ENCODE measurements around the gene PLAAT3.
"Not testable (repeated sequence)": the region's sequence is repeated elsewhere in the genome, so short reads cannot be mapped to it uniquely, and the experiment has no call there.

PLAAT3 gene

DNA sequence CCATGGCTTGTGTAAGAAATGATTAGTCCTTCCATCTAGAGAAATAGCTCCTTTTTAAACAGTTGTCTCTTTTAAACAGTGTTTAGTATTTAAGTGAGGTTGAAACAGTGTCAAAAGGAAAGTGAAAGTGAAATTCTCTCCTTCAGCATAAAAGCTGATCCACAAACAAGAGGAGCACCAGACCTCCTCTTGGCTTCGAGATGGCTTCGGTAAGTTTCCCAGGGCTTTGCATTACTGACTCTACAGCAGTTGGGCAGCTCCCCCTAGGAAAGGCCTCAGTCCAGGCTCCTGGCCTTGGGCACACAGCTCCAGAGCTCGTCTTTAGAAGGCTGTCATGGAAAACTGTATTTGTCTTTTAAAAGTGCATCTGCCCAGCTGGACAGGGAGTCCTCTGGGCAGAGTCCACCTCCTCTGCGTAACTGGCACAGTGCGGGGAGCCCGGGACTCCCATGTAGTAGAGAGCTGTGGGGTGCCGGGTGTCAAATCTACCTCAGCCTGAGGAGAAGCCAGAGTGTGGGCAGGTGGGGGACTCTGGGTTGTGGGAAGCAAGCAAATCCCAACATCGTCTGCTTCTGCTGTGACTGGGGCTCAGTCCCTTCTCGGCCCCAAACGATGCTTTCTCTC is 77.5 kb downstream of the PLAAT3 start, which contains the start of gene PLAAT4:
Gene PLAAT4, plus strand, starts transcription at position 140 of the 624 bp plus-strand sequence. Its CDS starts 61 bp downstream, at position 201.
- DNase-seq, result peak; percentile 53 to 54

DNA sequence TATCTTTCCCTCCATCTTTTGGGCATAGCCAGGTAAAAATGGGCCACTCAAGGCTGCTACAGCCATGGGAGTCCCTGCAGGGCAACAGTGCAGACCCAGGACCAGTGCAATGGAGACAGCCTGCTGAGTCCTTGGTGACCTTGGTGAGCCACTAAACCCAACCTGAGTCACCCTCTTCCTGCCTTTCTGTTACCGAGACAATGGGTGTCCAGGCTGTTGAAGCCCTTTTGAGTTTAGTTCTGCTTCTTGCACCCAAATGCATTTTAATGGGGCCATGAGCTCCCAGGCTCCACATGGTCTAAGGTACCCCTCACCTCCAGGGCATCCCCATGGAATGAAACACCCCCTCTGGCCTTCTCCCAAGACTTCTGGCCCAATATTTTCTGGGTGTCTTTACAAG is 78.5 kb downstream of the PLAAT3 start:
- peak; percentile 45 to 60 for DNase-seq

DNA sequence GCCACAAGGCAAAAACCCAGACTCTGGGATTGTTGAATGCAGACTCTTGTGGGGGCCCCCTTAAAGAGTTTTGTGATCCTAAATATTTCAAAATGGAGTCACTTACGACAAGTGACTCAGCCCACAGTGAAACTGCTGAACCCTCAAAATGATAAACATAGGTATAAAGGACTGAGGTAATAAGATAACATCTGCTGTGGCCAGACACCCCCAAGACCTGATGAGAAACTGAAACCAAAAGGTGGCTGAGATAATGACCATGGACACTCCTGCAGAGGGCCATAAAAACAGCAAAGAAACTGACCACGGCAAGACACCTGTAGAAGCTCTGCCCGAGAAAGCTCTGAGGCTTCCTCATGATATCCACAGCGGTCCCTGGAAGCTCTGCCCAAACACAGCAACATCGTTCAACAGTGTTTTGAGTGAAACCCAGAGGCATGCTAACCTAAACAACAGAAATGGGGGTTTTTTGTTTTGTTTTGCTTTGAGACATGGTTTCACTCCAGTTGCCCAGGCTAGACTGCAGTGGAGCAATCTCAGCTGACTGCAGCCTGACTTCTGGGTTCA is 79.3 kb downstream of the PLAAT3 start:
- peak; percentile 36 to 44 for DNase-seq

DNA sequence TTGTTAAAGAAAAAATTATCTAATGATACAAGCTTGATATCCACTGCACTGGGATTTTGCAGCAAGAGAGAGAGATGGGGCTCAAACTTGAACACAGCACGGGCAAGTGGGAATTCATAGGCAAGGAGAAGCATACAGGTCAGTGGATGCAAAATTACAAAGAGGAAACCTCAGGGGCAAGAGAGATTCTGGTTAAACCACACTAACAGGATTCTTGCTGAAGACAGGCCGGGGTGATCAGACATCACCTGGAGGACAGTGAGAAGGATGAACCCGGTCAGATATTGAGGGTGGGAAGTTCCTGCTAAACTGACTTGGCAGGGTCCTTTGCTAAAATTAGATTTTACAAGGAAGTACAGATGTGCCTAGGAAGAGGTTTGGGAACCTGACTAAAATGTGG is 80.2 kb downstream of the PLAAT3 start:
- DNase-seq, result no peak

DNA sequence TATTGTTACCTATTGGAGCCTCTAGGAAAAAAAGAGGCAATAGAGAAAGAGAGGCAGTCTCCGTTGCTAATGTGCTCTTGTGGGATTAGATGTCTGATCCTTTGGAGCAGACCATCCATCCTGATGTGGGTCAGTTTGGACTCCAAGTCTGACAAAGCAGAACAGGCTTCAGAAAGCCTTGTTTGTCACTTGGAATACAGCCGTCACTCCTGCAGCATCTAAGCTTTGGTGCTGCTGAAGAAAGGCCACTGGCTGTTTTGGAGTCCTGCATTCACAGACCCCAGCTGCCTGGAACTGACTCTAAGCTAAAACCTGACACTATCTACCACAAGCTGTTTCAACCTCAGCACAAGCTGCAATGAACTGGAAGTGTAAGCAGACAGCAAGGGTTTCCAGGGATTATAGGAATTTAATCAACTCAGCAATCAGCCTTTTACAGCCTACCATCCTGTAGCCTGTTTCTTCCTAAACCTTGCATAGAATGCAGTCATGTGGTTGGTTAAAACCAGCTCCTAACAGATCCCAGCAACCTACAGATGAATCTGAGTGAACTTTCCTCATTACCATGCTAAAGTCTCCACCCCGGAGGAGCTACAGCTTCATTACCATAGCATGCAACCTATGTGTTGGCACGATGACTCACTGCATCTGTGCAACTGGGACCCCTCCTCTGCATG is 81.3 kb downstream of the PLAAT3 start:
- no peak for DNase-seq

DNA sequence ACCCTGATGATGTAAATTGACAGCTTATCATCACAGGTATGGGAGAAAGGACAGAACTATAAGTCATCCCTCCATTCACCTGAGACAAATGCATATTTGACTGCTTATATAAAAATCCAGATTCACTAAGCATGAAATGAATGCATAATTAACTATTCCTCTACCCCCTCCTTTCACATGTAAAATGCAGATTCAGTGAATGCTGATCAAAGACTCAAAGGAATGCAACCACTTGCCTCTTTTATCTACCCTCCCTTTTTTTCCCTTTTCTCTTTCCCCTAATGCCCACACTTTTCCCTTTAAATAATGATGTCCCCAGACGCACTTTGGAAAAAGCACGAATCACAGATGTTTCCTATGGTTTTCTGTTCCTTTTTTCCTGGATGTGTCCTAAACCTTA is 82.1 kb downstream of the PLAAT3 start:
- DNase-seq, result no peak

DNA sequence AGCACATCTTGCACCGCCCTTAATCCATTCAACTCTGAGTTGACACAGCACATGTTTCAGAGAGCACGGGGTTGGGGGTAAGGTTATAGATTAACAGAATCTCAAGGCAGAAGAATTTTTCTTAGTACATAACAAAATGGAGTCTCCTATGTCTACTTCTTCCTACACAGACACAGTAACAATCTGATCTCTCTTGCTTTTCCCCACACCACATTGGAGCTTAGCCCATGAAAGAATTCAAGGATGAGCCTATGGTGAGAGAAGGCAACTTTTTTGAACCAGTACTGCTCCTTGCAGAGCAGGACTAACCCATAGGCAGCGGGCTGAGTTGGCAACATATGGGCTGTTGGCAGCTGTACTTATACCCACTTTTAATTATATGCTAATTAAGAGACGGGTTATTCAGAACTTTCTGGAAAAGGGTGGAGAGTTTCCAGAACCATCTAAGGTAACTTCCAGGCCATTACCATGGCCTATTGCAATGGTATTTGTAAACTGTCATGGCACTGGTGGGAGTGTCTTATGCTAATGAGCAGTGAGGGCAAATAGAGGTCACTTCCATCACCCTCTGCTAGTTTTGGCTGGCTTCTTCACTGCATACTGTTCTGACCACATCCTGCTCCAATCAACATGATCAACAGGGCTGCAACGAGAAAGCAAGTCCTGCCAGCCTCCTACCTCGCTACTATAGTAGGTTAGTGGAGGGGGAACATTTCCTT is 83.0 kb downstream of the PLAAT3 start:
- DNase-seq, result peak in 1 of 2 experiments; percentile 31

DNA sequence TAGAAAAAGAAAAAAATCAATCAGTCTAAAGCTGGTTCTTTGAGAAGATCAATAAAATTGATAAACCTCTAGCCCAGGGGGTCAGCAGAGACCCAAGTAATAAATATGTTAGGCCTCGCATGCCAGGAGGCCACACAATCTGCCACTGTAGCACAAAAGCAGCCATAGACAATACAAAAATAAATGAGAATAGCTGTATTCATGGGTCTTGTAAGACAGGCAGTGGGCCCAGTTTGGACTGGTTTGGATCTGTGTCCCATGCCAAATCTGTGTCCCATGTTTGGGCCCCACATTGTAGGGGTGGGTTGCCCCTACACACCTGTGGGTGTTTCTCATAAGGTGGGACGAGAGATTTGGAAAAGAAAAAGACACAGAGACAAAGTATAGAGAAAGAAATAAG is 84.2 kb downstream of the PLAAT3 start:
- no peak for DNase-seq

DNA sequence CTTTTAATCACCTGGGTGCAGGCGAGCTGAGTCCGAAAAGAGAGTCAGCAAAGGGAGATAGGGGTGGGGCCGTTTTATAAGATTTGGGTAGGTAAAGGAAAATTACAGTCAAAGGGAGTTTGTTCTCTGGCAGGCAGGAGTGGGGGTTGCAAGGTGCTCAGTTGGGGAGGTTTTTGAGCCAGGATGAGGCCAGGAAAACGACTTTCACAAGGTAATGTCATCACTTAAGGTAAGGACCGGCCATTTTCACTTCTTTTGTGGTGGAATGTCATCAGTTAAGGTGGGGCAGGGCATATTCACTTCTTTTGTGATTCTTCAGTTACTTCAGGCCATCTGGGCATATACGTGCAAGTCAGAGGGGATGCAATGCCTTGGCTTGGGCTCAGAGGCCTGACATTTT is 84.9 kb downstream of the PLAAT3 start:
- DNase-seq, result not testable (repeated sequence)

DNA sequence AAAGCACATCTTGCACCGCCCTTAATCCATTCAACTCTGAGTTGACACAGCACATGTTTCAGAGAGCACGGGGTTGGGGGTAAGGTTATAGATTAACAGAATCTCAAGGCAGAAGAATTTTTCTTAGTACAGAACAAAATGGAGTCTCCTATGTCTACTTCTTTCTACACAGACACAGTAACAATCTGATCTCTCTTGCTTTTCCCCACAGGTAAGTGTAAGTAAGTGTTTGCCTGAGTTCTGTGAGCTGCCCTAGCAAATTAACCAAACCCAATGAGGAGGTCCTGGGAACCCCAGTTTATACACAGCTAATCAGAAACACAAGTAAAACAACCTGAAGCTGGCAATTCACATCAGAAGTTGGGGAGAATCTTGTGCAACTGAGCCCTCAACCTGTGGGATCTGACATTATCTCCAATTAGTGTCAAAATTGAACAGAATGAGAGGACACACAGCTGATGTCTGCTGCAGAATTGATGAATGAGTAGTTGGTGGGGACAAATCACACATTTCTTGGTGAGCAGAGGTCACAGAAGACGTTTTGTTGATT is 85.4 kb downstream of the PLAAT3 start:
- DNase-seq, result not testable (repeated sequence)

DNA sequence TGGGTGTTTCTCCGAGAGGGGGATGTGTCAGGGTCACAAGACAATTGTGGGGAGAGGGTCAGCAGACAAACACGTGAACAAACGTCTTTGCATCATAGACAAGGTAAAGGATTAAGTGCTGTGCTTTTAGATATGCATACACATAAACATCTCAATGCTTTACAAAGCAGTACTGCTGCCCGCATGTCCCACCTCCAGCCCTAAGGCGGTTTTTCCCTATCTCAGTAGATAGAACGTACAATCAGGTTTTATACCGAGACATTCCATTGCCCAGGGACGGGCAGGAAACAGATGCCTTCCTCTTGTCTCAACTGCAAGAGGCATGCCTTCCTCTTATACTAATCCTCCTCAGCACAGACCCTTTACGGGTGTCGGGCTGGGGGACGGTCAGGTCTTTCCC is 86.1 kb downstream of the PLAAT3 start:
- not testable (repeated sequence) for DNase-seq

DNA sequence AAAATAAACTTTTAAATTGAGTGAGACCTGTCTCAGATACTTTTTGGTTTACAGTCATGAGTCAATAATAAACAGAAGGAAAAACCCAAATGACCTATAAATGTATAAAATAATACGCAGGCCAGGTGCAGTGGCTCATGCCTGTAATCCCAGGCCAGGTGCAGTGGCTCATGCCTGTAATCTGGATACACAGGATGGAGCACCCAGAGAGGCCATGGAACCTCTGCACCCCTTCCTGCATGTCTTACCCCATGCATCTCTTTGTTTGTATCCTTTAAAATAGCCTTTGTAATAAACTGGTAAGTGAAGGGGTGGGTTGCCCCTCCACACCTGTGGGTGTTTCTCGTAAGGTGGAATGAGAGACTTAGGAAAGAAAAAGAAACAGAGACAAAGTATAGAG is 86.6 kb downstream of the PLAAT3 start:
- no peak for DNase-seq
